ENCODE results near the gene CIRBP.

The CIRBP gene

GRCh38 chr19:1230783-1231489 is 38.2 kb upstream of the CIRBP start:
- DNase-seq (ENCODE audit: low read depth, low spot score) = peak; percentile 71

GRCh38 chr19:1231729-1232637 is 37.1 kb upstream of the CIRBP start:
- no peak for DNase-seq (ENCODE audit: low read depth, low spot score)

GRCh38 chr19:1232652-1233072 is 36.5 kb upstream of the CIRBP start:
- DNase-seq (ENCODE audit: low read depth, low spot score) = no peak

- DNase-seq (ENCODE audit: low read depth, low spot score) = no peak
Observed at GRCh38 chr19:1233115-1233667, 35.9 kb upstream of the CIRBP start.

GRCh38 chr19:1234051-1234954 is 34.8 kb upstream of the CIRBP start:
- DNase-seq (ENCODE audit: low read depth, low spot score) = no peak

- DNase-seq (ENCODE audit: low read depth, low spot score) = no peak
Observed at GRCh38 chr19:1234955-1235380, 34.2 kb upstream of the CIRBP start.

- DNase-seq (ENCODE audit: low read depth, low spot score) = no peak
Observed at GRCh38 chr19:1235625-1236538, 33.2 kb upstream of the CIRBP start.

GRCh38 chr19:1236576-1236975 is 32.6 kb upstream of the CIRBP start:
- no peak for DNase-seq (ENCODE audit: low read depth, low spot score)

- DNase-seq (ENCODE audit: low read depth, low spot score) = no peak
Observed at GRCh38 chr19:1237027-1237659, 32.0 kb upstream of the CIRBP start.

GRCh38 chr19:1237754-1238368 is 31.3 kb upstream of the CIRBP start, which contains the start of gene CBARP:
Gene CBARP, minus strand, starts transcription at chr19:1238005. Its CDS starts 1,905 bp downstream, at chr19:1236100.
- DNase-seq (ENCODE audit: low read depth, low spot score) = no peak

- DNase-seq (ENCODE audit: low read depth, low spot score) = no peak
Observed at GRCh38 chr19:1238369-1239303, 30.5 kb upstream of the CIRBP start.

- no peak for DNase-seq (ENCODE audit: low read depth, low spot score)
Observed at GRCh38 chr19:1239420-1239795, 29.7 kb upstream of the CIRBP start.

- peak; percentile 91 for DNase-seq (ENCODE audit: low read depth, low spot score)
Observed at GRCh38 chr19:1239796-1240737, 29.1 kb upstream of the CIRBP start.

GRCh38 chr19:1240925-1241324 is 28.2 kb upstream of the CIRBP start:
- DNase-seq (ENCODE audit: low read depth, low spot score) = peak; percentile 24

GRCh38 chr19:1241417-1242095 is 27.6 kb upstream of the CIRBP start, which contains the start of gene ATP5F1D:
Gene ATP5F1D, plus strand, starts transcription at chr19:1241751. Its CDS starts 100 bp downstream, at chr19:1241851.
- DNase-seq (ENCODE audit: low read depth, low spot score) = peak; percentile 94
